Measurements from ENCODE around the gene NAV2.

NAV2 gene

GRCh38 chr11:19844012-19844411, 131.4 kb downstream of the NAV2 start:
- no peak for DNase-seq

- DNase-seq = no peak
Observed at GRCh38 chr11:19844806-19845205, 132.2 kb downstream of the NAV2 start.

- no peak for DNase-seq
Observed at GRCh38 chr11:19845626-19846025, 133.0 kb downstream of the NAV2 start.

GRCh38 chr11:19846654-19847305, 134.1 kb downstream of the NAV2 start:
- DNase-seq = no peak

- no peak for DNase-seq
Observed at GRCh38 chr11:19848219-19848618, 135.6 kb downstream of the NAV2 start.

- DNase-seq = no peak
Observed at GRCh38 chr11:19849107-19849789, 136.6 kb downstream of the NAV2 start.

GRCh38 chr11:19849947-19850593, 137.4 kb downstream of the NAV2 start:
- no peak for DNase-seq

GRCh38 chr11:19852288-19852687, 139.7 kb downstream of the NAV2 start:
- DNase-seq = no peak

GRCh38 chr11:19853016-19853415, 140.4 kb downstream of the NAV2 start:
- no peak for DNase-seq

GRCh38 chr11:19853920-19854319, 141.3 kb downstream of the NAV2 start:
- no peak for DNase-seq

GRCh38 chr11:19861171-19861570, 148.5 kb downstream of the NAV2 start:
- DNase-seq = no peak

- no peak for DNase-seq
Observed at GRCh38 chr11:19862091-19862490, 149.5 kb downstream of the NAV2 start.

GRCh38 chr11:19864141-19865140, 151.8 kb downstream of the NAV2 start:
- no peak for DNase-seq

- DNase-seq = no peak
Observed at GRCh38 chr11:19866037-19866436, 153.4 kb downstream of the NAV2 start.

- no peak for DNase-seq
Observed at GRCh38 chr11:19866521-19866920, 153.9 kb downstream of the NAV2 start.

- DNase-seq = no peak
Observed at GRCh38 chr11:19867064-19867463, 154.4 kb downstream of the NAV2 start.

GRCh38 chr11:19868281-19868821, 155.7 kb downstream of the NAV2 start:
- DNase-seq = no peak

GRCh38 chr11:19868871-19869270, 156.2 kb downstream of the NAV2 start:
- no peak for DNase-seq

- DNase-seq = no peak
Observed at GRCh38 chr11:19869466-19869865, 156.8 kb downstream of the NAV2 start.

GRCh38 chr11:19869946-19870589, 157.4 kb downstream of the NAV2 start:
- no peak for DNase-seq

- no peak for DNase-seq
Observed at GRCh38 chr11:19871531-19871930, 158.9 kb downstream of the NAV2 start.

- no peak for DNase-seq
Observed at GRCh38 chr11:19872512-19873145, 160.0 kb downstream of the NAV2 start.
